Endothelial cell (in vitro differentiated cells): ENCODE measurements around the gene SMPDL3B. TPM values are rescaled to one million over a fixed set of nuclear protein-coding genes. Genes with fewer than 3 reads are reported as not detected.

ENCODE experiments used
- DNase-seq: peaks from one replicate; pipeline ENCODE4 v3.0.0; 2021; ENCODE audit warnings: low spot score
- H3K27ac Mint-ChIP-seq: one replicate; pipeline ENCODE4 v1.8.0; 2021; ENCODE audit warnings: mixed read lengths, inconsistent platforms; ENCODE audit not compliant: unreplicated experiment
- H3K27me3 Mint-ChIP-seq: one replicate; pipeline ENCODE4 v1.8.0; 2021; ENCODE audit warnings: mild to moderate bottlenecking, moderate library complexity, mixed read lengths, inconsistent platforms; ENCODE audit not compliant: unreplicated experiment
- H3K36me3 Mint-ChIP-seq: one replicate; pipeline ENCODE4 v1.8.0; 2021; ENCODE audit warnings: mild to moderate bottlenecking, low read depth, mixed read lengths, inconsistent platforms; ENCODE audit not compliant: unreplicated experiment
- H3K4me1 Mint-ChIP-seq: one replicate; pipeline ENCODE4 v1.8.0; 2021; ENCODE audit warnings: mild to moderate bottlenecking, mixed read lengths, inconsistent platforms; ENCODE audit not compliant: unreplicated experiment
- H3K4me3 Mint-ChIP-seq: one replicate; pipeline ENCODE4 v1.8.0; 2021; ENCODE audit warnings: mild to moderate bottlenecking, mixed read lengths, inconsistent platforms; ENCODE audit not compliant: unreplicated experiment
- H3K9me3 Mint-ChIP-seq: one replicate; pipeline ENCODE4 v1.8.0; 2021; ENCODE audit warnings: mixed read lengths, inconsistent platforms; ENCODE audit not compliant: unreplicated experiment
- CTCF ChIP-seq: fragments of 200-600 bp; sonication (generic); IDR thresholded peaks from one replicate; pipeline ENCODE4 v1.5.0; 2021; ENCODE audit warnings: antibody characterized with exemption; ENCODE audit not compliant: unreplicated experiment
- total RNA-seq: library from RNA; stranded (reverse); fragmentation: NEBNext Ultra II Directional; extraction: Animal tissue kit (Norgen Biotek cat#: 25700); gene quantifications from one replicate; pipeline ENCODE4 v1.2.1, GENCODE V29; 2021; ENCODE audit not compliant: unreplicated experiment

Gene SMPDL3B
- total RNA-seq, 1 donor from 2014 or later, result 3.3 TPM

GRCh38 chr1:27980216-27980845, 45.5 kb downstream of the SMPDL3B start:
- H3K27ac Mint-ChIP-seq, result peak overlapping the region; percentile 32
- H3K36me3 Mint-ChIP-seq, result peaks cover 4% of the 10 kb centered on the region
- DNase-seq, result no peak
- H3K9me3 Mint-ChIP-seq, result no peaks in the 10 kb centered on the region
- no peak overlapping the region for H3K4me3 Mint-ChIP-seq
- H3K27me3 Mint-ChIP-seq, result no peaks in the 10 kb centered on the region
- TF ChIP-seq CTCF, result no peak
- H3K4me1 Mint-ChIP-seq, result no peaks in the 10 kb centered on the region

- Mint-ChIP-seq H3K9me3 (no peaks in the 10 kb centered on the region), H3K4me3 (no peak overlapping the region), H3K36me3 (peaks cover 4% of the 10 kb centered on the region), H3K4me1 (no peaks in the 10 kb centered on the region), H3K27me3 (no peaks in the 10 kb centered on the region), H3K27ac (no peak overlapping the region)
- no peak for DNase-seq
- TF ChIP-seq CTCF, result no peak
Observed at GRCh38 chr1:27981145-27981544, 46.3 kb downstream of the SMPDL3B start.

GRCh38 chr1:27990920-27991537, 56.2 kb downstream of the SMPDL3B start:
- Mint-ChIP-seq H3K4me3 (no peak overlapping the region), H3K27me3 (no peaks in the 10 kb centered on the region), H3K9me3 (no peaks in the 10 kb centered on the region), H3K27ac (no peak overlapping the region), H3K36me3 (peaks cover 12% of the 10 kb centered on the region), H3K4me1 (peaks cover 21% of the 10 kb centered on the region)
- no peak for TF ChIP-seq CTCF
- no peak for DNase-seq

DNA sequence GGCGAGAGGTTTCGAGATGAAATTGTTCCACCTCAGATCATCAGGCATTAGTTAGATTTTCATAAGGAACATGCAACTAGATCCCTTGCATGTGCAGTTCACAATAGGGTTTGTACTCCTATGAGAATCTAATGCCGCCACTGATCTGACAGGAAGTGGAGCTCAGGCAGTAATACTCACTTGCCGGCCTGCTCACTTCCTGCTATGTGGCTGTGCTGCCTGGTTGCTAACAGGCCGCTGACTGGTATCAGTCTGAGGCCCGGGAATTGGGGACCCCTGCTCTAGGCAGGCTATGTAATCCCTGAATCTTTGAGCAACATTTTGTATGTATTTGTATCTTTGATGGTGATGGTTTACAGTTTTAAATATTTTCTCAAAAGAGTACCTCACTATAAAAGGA, 57.5 kb downstream of the SMPDL3B start:
- peak; percentile 20 for DNase-seq
- Mint-ChIP-seq H3K4me1 (peaks cover 21% of the 10 kb centered on the region), H3K36me3 (peaks cover 17% of the 10 kb centered on the region), H3K27me3 (no peaks in the 10 kb centered on the region), H3K9me3 (no peaks in the 10 kb centered on the region), H3K27ac (peak overlapping the region; percentile 82), H3K4me3 (no peak overlapping the region)
- no peak for TF ChIP-seq CTCF

DNA sequence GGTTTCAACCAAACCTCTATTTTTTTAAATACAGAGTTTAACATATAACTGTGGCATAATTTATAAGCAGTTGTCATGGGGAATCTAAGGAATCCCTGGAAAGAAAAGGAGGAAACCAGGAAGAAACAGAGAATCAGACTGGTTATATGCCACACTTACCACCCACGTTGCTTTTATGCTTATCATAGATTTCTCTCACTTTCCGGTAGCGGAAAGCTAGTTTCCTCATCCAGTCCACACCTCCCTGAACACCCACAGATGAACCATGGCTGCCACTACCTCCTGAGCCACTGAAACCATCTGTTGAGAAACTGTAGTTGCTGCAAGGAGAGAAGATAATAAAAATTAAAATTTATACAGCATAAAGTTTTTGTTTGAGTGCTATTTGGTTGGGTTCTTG, 58.4 kb downstream of the SMPDL3B start:
- peak overlapping the region; percentile 87 for H3K27ac Mint-ChIP-seq
- TF ChIP-seq CTCF, result no peak
- no peaks in the 10 kb centered on the region for H3K27me3 Mint-ChIP-seq
- H3K36me3 Mint-ChIP-seq, result peaks cover 21% of the 10 kb centered on the region
- no peak for DNase-seq
- H3K4me1 Mint-ChIP-seq, result peaks cover 21% of the 10 kb centered on the region
- H3K4me3 Mint-ChIP-seq, result no peak overlapping the region
- H3K9me3 Mint-ChIP-seq, result no peaks in the 10 kb centered on the region
